ENCODE measurements around the gene COMTD1.

Gene COMTD1

DNA sequence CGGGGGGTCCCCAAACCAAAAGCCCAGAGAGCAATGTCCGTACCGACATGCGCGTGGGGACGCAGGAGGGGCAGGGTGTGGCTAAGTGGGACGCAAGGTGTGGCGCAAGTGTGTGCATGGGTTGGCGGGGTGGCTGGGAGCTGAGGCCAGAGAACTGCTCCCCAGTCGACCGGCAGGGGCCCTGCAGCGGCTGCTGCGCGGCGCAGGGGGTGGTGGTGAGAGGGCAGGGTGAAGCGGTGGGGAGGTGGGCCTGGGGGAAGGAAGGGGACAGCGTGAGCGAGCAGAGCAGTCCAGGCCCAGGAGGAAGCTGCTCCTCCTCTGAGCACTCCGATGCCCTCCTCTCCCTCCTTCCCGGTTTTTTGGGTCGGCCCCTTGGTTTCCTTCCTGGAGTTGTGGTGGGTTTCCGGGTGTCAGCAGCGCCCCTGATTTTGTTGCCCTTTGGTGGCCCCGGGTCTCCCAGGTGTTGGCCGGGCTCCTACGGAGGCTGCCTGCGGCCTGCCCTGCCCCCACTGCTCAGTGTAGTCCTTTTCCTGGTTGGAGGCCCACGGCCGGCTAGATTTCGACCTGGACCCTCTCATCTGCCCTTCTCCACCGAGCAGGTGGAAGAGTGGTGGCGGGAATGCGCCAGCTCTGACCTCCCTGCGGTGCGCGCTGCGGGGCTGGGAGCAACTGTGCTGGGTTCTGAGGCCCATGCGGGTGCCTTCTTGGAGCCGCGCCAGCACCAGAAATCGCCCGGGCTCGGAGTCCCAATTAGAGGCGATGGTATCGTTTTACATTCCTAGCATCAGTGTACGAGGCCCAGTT, 40.5 kb upstream of the COMTD1 start:
- TF ChIP-seq, protein P1, sequence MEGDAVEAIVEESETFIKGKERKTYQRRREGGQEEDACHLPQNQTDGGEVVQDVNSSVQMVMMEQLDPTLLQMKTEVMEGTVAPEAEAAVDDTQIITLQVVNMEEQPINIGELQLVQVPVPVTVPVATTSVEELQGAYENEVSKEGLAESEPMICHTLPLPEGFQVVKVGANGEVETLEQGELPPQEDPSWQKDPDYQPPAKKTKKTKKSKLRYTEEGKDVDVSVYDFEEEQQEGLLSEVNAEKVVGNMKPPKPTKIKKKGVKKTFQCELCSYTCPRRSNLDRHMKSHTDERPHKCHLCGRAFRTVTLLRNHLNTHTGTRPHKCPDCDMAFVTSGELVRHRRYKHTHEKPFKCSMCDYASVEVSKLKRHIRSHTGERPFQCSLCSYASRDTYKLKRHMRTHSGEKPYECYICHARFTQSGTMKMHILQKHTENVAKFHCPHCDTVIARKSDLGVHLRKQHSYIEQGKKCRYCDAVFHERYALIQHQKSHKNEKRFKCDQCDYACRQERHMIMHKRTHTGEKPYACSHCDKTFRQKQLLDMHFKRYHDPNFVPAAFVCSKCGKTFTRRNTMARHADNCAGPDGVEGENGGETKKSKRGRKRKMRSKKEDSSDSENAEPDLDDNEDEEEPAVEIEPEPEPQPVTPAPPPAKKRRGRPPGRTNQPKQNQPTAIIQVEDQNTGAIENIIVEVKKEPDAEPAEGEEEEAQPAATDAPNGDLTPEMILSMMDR (IDR thresholded peaks at IDR 0.05), result no peak
- Mint-ChIP-seq H3K4me1 (peaks cover 60% of the 10 kb centered on the region), H3K36me3 (ENCODE audit: low read depth) (no peaks in the 10 kb centered on the region), H3K27ac (no peak overlapping the region), H3K27me3 (ENCODE audit: low read depth, poor library complexity) (peaks cover 4% of the 10 kb centered on the region), H3K9me3 (peaks cover 7% of the 10 kb centered on the region), H3K4me3 (no peak overlapping the region)
- no peak for DNase-seq

DNA sequence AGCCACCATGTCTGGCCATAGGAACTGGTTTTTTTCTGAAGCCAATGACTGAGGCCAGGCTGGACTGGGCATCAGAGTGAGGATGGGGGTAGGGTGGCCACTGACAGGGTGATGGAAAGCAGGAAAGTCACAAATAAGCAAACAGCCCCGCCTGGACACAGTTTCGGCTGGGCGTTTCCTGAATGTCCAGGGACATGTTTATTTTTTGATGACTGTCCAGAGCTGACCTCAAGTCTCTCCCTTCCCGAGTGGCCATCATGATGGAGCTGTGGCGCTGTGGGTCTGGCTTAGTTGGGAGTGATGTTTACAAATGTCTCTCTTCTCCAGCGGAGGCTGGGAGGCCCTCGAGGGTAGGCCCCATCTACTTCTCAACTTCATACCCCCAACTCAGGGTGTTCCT, 37.1 kb upstream of the COMTD1 start:
- H3K27ac Mint-ChIP-seq, result peak overlapping the region; percentile 92
- peaks cover 21% of the 10 kb centered on the region for H3K9me3 Mint-ChIP-seq
- H3K4me1 Mint-ChIP-seq, result peaks cover 56% of the 10 kb centered on the region
- H3K36me3 Mint-ChIP-seq (ENCODE audit: low read depth), result peaks cover 5% of the 10 kb centered on the region
- TF ChIP-seq, protein P1 (IDR thresholded peaks at IDR 0.05), result no peak
- H3K27me3 Mint-ChIP-seq (ENCODE audit: low read depth, poor library complexity), result peaks cover 7% of the 10 kb centered on the region
- no peak for DNase-seq
- H3K4me3 Mint-ChIP-seq, result no peak overlapping the region

DNA sequence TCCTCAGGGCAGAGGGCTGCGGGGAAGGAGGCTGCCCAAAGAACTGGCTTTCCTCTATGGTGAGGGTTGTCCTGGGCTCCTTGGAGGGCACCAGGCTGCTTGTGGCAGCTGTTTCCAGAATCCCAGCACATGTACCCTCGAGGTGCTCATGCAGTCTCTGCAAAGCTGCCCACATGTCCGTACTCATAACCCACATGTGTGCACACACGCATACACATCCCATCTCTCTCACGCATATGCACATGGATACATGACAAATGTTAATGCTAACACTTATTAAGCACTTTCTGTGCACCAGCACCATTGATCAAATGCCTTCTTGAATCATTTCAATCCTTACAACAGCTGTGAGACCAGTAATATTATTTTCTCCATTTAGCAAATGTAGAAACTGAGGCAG, 36.3 kb upstream of the COMTD1 start:
- peaks cover 21% of the 10 kb centered on the region for H3K9me3 Mint-ChIP-seq
- H3K27me3 Mint-ChIP-seq (ENCODE audit: low read depth, poor library complexity), result peaks cover 7% of the 10 kb centered on the region
- TF ChIP-seq, protein P1 (IDR thresholded peaks at IDR 0.05), result no peak
- H3K36me3 Mint-ChIP-seq (ENCODE audit: low read depth), result peaks cover 5% of the 10 kb centered on the region
- no peak for DNase-seq
- no peak overlapping the region for H3K4me3 Mint-ChIP-seq
- H3K27ac Mint-ChIP-seq, result no peak overlapping the region
- H3K4me1 Mint-ChIP-seq, result peaks cover 56% of the 10 kb centered on the region

DNA sequence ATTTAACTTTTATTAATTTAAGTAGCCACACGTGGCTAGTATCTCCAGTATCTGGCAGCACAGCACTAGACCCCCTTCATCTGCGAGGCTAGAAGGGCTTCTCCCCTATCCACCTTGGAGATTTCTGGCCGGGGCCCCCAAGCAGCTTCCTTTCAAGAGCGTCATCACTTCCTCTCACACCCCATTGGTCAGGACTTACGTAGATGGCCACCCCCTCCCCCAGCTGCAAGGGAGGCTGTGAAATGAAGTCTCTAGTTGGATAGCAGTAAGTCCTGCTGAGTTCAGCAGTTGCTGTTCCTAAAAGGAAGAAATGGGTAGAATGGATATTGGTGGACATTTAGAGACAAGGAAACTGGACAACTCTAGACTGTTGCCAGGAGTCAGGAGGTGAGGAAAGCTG, 33.8 kb upstream of the COMTD1 start:
- Mint-ChIP-seq H3K27me3 (ENCODE audit: low read depth, poor library complexity) (peaks cover 7% of the 10 kb centered on the region), H3K9me3 (peaks cover 21% of the 10 kb centered on the region), H3K27ac (no peak overlapping the region), H3K36me3 (ENCODE audit: low read depth) (peaks cover 5% of the 10 kb centered on the region), H3K4me1 (peaks cover 62% of the 10 kb centered on the region), H3K4me3 (no peak overlapping the region)
- no peak for DNase-seq
- TF ChIP-seq, protein P1 (IDR thresholded peaks at IDR 0.05), result no peak

DNA sequence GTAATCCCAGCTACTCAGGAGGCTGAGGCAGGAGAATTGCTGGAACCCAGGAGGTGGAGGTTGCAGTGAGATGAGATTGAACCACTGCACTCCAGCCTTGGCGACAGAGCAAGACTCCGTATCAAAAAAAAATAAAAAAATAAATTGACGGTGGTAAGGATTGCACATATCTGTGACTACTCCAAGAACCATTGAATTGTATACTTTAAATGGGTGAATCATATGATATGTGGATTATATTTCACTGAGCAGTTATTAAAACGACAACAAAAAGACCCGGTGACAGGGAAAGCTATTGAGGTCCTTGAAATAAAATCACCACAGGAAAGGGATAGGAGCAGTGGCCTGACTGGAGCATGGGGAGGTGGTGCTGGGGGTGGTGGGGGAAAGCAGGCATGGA, 31.2 kb upstream of the COMTD1 start:
- Mint-ChIP-seq H3K36me3 (ENCODE audit: low read depth) (peaks cover 5% of the 10 kb centered on the region), H3K4me3 (no peak overlapping the region), H3K27me3 (ENCODE audit: low read depth, poor library complexity) (peaks cover 7% of the 10 kb centered on the region), H3K4me1 (peaks cover 67% of the 10 kb centered on the region), H3K27ac (no peak overlapping the region), H3K9me3 (peaks cover 20% of the 10 kb centered on the region)
- TF ChIP-seq, protein P1 (IDR thresholded peaks at IDR 0.05), result no peak
- no peak for DNase-seq

DNA sequence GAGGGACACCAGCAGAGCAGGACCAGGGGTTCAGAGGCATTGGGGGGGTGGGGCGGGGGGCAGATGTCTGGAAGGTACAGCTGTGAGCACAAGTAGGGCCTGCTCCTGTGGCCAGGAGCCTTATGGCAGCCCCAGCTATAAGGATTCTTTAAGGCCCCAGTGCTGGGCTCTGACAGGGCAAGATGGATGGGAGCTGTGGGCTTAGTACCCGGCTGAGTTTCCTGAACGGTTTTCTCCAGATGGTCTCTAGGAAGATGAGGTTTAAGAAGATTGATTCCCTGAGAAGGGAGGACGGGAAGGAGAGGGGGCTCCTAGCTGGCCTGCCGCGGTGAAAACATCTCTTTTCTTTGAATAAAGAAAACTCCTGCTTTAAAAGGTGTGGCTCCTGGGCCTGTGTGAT, 30.1 kb upstream of the COMTD1 start:
- peak overlapping the region; percentile 45 for H3K27ac Mint-ChIP-seq

More for the DNA sequence above, 30.1 kb upstream of the COMTD1 start:
- peak; percentile 47 for DNase-seq
- H3K4me1 Mint-ChIP-seq, result peaks cover 68% of the 10 kb centered on the region
- peaks cover 7% of the 10 kb centered on the region for H3K27me3 Mint-ChIP-seq (ENCODE audit: low read depth, poor library complexity)
- H3K4me3 Mint-ChIP-seq, result no peak overlapping the region
- peaks cover 22% of the 10 kb centered on the region for H3K9me3 Mint-ChIP-seq
- TF ChIP-seq, protein P1 (IDR thresholded peaks at IDR 0.05), result no peak
- H3K36me3 Mint-ChIP-seq (ENCODE audit: low read depth), result peaks cover 4% of the 10 kb centered on the region
